NCI-H1417 treated with DMSO at 0.1 percent for 48 hours (cell line): ENCODE data around the gene RRAS2.
"Not testable (repeated sequence)": the region's sequence is repeated elsewhere in the genome, so short reads cannot be mapped to it uniquely, and the experiment has no call there.

Experiments used
- DNase-seq: peaks from one replicate; lab custom pipeline; 2025; lab: John Stamatoyannopoulos, UW

Gene RRAS2

DNA sequence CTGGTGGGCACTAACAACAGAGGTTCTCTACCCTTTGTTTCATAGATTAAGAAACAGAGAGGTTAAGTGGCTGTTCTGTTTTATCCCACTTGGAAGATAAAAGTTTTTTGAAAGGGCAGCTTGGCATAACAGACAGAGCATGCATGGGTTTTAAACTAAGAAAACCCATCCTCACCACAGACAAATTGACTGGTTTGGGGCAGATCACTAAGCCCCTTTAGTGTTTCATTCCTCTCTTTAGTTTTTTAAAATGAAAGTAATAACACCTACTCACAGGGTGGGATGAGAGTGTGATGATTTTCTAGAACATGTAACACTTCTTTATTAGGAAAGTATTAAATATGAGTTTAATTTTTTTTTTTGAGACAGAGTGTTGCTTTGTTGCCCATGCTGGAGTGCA is 12.3 kb upstream of the RRAS2 start:
- DNase-seq: no peak

DNA sequence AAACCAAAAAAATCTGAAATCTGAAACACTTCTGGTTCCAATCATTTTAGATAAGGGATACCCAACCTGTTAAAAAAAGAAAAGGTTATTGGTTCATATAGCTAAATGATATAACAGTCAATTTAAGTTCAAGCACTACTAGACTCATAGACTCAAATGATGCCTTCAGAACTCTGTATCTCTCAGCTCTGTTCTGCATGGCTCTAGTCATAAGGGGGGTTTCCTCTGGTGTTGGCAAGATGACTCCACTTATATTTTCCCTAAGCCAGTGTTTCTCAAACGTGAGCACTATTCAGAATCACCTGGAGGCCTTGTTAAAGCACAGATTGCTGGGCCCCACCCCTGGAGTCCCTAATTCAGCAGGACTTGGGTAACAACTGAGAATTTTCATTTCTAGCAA is 11.5 kb upstream of the RRAS2 start:
- no peak for DNase-seq

DNA sequence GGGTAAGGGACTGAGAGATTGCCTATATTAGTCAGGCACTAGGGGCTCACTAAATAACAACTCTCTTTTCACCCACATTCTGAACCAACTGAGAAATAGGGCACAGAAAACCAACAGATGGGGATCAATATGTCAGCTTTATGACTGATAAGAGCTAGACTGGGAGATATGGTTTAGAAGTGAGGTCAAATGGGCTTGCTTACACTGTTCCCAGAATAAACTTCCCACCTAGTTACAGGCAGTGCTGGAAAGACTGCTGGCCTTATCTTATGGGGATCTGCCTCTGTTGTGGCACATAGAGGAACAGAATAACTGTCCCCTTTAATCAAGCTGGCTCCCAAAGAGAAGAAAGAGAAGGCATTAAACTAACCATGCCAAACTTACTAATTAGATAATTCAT is 10.6 kb upstream of the RRAS2 start:
- no peak for DNase-seq

DNA sequence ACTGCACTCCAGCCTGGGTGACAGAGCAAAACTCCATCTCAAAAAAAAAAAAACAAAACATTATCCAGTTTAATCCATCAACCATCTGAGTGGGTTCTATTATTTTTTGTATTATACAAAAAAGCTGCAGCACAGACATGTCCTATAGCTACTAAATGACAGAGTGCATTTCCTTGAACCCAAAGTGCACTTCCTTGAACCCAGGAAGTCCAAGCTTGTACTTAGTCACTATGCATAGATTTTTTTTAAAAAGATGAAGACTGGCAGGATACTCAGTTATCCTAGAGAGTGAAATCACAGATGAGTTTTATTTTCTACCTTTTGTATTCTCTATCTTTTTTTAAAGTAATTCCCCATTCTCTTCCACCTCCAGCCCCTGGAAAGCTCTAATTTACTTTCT is 8.0 kb upstream of the RRAS2 start:
- no peak for DNase-seq

DNA sequence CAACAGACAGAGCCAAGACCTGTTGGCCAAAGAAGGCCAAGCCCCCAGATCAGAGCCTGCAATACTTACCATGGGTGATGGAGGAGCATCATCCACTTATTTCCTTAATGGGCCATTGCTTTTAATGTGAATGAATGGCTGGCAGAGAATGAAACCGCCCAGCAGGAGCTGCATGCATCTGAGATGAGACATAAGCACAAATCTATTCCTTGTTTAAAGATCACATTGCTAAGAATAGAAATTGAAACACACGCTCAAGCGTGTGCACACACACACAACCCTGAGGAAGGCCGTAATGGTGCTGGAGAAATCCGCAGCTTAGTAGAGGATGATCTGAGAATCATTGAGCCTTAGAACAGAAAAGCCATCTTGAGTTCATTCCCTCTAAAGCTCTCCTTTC is 5.3 kb upstream of the RRAS2 start:
- DNase-seq: no peak

DNA sequence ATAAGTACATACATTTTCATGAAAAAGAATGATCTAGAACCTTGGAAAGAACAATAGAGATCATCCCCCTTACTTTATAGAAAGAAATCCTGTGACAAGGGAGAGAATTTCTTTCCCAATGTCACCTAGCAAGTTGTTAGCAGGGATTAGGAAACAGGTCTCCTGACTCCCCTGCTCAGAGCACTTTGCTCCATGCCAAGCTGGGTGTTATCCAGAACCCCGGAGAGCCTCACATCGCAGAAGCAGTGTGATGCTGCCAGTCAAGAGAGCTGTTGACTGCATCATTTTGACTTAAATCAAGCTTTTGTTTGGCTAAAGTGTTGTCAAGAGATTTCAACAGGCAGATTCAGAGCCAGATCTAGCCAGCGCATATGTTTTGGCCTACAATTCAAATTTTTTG is 3.6 kb upstream of the RRAS2 start:
- DNase-seq: no peak

DNA sequence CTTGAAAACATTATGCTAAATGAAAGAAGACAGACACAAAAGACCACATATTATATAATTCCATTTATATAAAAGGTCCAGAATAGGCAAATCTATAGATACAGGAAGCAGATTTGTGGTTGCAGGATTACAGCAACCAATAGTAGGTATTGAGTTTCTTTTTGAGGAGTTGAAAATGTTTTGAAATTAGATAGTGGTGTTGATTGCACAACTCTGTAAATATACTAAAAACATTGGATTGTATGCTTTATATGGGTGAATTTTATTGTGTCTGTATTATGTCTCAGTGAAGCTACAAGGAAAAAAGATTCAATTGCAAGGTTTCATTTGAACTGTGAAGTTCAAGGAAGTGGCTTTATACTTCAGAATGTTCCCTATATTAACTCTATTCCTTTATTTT is 3.0 kb upstream of the RRAS2 start:
- no peak for DNase-seq

DNA sequence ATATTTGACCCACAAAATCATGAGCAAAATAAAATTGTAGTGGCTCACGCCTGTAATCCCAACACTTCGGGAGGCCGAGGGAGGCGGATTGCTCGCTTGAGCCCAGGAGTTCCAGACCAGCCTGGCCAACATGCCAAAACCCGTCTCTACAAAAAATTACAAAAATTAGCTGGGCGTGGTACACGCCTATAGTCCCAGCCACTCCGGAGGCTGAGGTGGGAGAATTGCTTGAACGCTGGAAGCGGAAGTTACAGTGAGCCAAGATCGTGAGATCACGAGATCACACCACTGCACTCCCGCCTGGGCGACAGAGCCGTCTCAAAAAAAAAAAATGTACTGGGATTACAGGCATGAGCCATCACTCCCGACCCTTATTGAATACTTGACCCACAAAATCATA is 2.0 kb upstream of the RRAS2 start:
- no peak for DNase-seq

DNA sequence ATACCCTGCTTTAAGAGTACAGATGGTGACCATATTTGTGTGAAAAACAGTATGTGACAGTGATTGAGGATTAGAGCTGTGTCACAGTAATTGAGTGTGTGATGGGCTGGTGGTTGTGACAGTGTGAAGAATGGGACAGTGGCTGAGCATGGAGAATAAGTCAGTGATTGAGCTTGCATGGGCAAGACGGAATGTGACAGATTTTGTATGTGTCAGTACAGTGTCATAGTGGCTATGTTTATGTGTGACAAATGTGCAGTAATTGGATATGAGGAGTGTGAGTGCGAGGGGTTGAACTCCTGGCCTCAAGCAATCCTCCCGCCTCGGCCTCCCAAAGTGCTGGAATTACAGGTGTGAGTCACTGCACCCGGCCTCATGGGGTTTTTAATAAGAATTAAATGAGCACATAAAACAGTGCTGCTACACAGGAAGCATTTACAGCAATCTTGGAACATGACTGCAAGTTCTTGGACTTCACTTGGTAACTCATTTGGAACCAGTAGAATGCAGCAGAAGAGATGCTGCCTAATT is 583 bp upstream of the RRAS2 start:
- no peak for DNase-seq

DNA sequence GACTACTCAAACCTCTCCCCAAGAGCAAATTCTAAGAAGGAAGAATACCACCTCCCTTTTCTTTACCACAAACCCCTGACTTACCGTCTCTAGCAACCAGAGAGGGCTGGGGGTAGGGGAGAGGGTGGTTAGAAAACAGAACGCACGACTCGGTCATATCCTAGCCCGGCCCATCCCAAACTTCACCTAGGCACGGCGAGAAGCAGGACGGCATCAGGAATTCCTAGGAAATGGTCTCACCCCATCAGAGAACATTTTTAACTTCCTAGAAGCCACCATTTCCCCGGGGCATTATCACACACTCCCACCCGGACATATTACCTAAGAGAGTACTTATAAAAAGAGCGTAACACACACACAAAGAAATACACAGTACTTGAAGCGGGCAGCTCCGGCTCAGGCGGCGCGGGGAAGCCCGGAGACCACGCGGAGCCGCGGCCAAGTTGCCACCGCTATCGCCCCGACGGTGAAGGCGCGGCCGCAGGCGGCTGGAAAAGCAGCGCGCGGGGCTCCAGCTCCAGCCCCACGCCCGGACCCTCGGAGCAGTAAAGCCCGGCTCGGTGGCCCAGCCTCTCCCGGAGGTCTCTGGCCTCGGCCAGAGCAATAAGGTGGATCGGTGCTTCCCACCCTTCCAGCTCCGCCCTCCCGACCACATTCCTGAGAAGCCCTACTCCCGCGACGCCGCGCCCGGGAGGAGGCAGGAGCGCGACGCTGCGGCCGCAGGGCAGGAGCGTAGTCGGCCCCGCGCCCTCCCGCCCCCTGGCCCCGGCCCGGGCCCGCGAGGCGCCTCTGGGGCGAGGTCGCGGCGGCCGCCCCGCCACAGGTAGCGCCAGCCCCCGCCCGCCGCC is 878 bp downstream of the RRAS2 start:
- no peak for DNase-seq

DNA sequence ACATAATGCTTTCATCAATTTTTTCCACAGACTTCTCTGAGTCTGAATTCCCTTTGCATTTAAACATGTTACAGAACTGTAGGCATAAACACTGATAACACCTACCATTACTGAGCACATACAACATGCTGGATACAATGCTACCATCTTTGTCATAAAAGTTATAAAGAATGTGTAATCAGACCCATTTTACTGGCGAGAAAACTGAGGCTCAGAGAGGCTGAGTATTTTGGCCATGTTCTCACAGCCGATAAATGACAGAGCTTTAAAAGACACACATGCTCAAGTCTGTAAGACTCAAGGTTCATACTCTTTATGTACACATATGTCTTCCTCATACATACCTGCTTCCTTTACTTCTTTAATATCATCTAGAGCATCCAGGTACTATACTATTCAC is 2.6 kb downstream of the RRAS2 start:
- DNase-seq: no peak

DNA sequence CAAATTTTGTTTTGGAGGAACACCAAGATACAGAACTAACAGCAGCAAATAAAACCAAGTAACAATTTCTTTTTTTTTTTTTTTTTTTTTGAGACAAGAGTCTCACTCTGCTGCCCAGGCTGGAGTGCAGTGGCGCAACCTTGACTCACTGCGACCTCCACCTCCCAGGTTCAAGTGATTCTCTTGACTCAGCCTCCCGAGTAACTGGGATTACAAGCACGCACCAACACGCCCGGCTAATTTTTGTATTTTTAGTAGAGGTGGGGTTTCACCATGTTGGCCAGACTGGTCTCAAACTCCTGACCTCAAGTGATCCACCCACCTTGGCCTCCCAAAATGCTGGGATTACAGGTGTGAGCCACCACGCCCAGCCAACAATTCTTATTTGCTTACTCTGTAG is 4.4 kb downstream of the RRAS2 start:
- not testable (repeated sequence) for DNase-seq

DNA sequence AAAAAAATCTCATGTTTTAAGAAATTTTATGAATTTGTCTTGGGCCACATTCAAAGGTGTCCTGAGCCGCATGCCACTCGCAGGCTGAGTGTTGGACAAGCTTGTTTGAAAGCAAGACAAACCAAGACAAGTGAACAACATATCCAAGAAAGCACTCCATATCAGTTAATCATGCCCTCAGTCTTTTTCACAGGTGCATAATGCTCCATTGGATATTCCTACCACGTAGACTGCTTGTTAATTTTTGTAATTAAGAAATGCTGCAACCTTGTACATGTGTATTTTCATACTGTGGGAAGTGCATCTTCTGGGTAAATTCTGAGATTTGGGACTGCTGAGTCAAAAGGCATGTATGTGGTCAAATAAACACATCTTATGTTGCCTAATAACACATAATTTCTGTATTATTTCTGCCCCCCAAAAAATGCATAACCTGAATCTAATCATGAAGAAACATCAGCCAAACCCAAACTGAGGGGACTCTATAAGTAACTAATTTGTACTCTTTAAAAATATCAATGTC is 8.2 kb downstream of the RRAS2 start:
- no peak for DNase-seq

DNA sequence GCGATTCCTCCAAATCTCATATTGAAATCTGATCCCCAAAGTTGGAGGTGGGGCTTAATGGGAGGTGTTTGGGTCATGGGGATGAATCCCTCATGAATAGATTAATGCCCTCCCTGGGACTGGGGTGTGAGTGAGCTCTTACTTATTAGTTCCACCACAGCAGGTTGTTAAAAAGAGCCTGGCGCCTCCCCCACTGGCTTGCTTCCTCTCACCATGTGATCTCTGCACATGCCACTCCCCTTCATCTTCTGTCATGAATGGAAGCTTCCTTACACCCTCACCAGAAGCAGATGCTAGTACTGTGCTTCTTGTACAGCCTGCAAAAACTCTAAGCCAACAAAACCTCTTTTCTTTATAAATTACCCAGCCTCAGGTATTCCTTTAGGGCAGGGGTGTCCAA is 8.8 kb downstream of the RRAS2 start:
- no peak for DNase-seq

DNA sequence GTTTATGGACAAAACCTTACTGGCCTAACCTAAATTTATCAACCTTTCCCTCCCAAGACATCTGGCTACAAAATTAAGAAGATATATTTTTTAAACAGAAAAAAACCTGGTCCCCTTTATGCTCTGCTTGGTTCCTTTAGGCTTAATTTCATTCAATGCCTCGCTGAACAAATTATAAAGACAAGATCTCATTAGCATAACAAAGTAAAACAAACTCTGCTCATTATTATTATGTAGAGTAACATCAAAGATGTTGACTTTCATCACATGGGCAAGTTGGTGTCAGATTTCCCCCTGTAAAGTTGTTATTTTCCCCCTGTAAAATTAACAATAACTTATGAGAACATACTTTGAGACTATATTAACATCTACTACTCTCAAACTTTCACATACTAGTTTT is 11.0 kb downstream of the RRAS2 start:
- DNase-seq: no peak

DNA sequence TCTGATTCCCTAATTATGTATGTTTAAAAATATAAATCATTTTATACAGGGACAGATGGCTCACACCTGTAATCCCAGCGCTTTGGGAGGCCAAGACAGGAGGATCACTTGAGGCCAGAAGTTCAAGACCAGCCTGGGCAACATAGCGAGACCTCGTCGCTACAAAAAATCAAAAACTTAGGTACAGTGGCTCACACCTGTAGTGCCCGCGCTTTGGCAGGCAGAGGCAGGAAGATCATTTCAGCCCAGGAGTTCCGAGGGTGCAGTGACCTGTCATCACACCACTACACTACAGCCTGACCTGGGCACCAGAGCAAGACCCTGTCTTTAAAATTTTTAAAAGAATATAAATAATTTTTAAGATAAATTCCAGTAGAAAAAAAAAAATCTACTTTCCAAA is 11.5 kb downstream of the RRAS2 start:
- no peak for DNase-seq

DNA sequence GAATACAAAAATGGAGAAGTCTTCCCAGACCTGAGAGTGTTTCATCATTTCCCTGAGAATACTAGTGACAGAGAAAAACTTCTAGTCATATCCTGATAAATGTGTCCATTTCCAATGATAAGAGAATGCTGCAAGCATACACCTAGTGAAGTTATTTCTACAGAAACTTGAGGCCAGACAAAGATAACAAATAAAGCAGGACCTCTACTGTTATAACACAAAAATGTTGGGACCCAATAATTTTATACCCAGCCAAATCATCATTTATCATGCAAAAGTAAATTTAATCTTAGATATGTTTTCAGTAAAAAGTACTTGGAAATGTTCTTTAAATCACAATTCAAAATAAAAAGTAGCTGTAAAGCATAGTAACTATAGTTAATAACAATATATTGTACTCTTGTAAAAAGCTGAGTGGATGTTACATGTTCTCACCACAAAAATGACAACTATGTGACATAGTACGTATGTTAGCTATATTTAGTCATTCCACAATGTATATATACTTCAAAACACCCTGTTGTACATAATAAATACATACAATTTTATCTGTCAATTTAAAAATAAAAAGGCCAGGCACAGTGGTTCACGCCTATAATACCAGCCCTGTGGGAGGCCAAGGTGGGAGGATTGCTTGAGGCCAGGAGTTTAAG is 12.6 kb downstream of the RRAS2 start:
- no peak for DNase-seq

DNA sequence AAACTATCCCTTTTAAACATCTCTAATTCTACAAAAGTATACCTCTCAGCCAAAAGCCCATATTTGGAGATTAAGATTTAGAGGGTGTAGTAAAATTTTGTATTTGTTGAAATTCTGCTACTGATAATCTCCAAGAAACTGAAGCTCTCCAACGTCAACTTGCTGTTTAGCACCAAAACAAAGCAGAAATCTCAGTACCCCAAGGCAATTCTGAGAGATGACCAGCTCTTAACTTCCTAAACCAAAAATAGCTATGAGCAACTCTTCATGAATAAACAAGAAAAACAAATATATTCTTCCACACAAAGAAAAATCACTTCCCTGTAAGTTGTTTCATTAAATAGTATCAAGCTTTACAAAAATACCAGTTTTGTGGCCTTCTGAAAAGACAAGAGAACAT is 13.3 kb downstream of the RRAS2 start:
- no peak for DNase-seq

DNA sequence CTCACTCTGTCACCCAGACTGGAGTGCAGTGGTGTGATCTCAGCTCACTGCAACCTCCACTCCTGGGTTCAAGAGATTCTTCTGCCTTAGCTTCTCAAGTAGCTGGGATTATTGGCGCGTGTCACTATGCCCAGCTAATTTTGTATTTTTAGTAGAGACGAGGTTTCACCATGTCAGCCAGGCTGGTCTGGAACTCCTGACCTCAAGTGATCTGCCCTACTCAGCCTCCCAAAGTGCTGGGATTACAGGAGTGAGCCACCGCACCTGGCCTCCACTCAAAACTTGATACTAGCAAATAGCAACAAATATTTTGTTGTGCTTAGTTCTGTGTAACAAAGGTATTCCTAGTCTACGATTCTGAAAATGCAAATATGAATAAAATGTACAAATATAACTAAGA is 14.0 kb downstream of the RRAS2 start:
- DNase-seq: not testable (repeated sequence)

DNA sequence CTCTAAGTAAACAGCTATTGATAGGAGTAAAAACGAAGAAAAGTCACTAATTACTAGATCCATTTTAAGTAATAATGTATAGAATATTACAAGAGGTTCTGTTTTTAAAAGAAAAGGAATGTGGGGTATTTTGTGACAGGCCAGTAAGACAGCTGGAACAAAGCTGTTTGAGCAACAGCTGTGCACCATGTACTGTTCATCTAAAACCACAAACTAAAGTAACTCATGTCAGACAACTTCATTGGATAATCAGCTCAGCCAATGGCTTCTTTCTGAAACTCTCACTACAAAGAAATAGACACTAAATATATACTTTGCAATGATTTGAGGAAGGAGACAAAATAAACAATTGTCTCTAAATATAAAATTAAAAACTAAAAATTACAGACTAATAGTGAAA is 16.1 kb downstream of the RRAS2 start:
- DNase-seq: no peak

DNA sequence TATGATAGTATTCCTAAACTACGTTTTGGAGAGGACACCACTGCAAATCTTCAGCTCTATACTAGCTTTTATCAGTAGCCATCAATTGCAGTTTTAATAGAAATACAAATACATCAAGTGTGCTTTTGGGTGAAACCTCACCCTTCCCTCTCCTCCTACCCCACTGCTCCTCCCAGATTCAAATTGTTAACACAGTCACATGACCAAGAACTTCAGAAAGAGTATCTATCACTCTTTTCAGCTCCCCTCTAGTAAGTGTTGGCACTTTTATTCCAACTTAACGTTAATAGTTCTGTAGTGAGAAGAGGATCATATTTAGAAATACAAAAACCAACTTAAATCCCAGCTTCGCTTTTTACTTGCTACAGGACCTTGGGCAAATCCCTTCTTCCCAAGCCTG is 17.0 kb downstream of the RRAS2 start:
- no peak for DNase-seq

DNA sequence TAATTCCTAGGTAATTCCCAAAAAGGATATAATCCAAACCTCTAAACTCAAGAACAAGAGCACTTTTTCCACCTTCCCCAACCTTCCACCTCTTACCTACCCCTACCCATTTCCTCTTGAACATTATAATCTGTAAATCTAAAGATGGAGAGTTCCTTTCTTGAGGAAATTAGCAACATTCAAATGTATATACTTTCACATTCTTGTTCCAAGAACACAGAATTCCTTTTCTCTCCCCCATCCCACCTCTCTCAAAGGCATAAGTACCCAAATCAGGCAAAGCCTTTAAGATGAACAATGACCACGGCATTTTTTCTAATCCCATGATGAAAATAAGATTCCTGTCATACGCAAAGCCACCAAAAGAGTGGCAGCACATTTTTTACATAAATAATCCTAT is 18.3 kb downstream of the RRAS2 start:
- DNase-seq: no peak

DNA sequence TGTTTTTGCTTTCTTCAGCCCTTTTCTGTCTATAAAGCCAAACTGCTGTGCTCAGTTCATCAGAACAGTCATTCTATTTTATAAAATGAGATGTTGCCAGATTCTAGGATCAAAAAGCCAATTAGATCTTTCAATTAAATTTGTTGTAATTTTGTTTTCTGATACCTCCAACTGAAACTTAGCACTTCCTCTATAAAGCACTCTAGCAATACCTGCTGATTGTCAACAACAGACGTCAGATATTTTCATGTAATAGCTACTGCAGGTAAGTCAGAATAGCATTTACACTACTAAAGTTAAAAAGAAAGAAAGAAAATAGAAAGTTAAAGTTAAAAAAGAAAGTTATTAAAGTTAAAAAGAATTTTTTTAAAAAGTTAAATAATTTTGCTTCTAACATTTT is 19.6 kb downstream of the RRAS2 start:
- no peak for DNase-seq
